Breast epithelium (tissue), 3 donors: ENCODE results near the gene ANKH.

Experiments used
- CTCF ChIP-seq, 3 donors: fragments of 450-650 bp; IDR thresholded peaks; one replicate each; pipeline ENCODE4 v1.5.1; 2016 to 2017; ENCODE audit warnings: antibody characterized with exemption in 3 of 3, mild to moderate bottlenecking in 3 of 3, moderate library complexity in 3 of 3
- POLR2AphosphoS5 ChIP-seq, 3 donors: sonication (generic); formaldehyde crosslinking; IDR thresholded peaks; one replicate each; pipeline ENCODE4 v1.6.1; 2017; ENCODE audit warnings: antibody characterized with exemption in 3 of 3

DNA sequence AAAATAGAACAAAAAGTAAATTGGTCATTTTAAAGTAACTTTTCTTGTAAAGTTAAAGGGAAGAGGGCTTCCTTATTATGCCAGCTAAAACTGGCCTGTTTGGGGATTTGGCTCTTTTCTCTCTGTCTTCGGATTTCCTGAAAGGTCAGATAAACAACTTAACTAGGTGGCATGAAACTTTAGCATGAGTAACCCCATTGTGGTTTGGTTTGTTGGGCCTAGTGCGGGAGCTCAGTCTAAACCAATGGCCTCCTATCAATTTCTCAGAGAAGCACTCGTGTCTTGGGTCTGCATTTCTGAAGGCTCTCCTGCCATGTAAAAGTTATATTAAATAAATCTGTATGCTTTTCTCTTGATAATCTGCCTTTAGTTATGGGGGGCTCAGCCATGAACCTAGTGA lies 48.5 kb upstream of the ANKH start:
- TF ChIP-seq CTCF (IDR thresholded peaks at IDR 0.05) (no peak), POLR2AphosphoS5 (IDR thresholded peaks at IDR 0.05) (no peak)
